Measurements from ENCODE around the gene MPP1.

MPP1 gene

DNA sequence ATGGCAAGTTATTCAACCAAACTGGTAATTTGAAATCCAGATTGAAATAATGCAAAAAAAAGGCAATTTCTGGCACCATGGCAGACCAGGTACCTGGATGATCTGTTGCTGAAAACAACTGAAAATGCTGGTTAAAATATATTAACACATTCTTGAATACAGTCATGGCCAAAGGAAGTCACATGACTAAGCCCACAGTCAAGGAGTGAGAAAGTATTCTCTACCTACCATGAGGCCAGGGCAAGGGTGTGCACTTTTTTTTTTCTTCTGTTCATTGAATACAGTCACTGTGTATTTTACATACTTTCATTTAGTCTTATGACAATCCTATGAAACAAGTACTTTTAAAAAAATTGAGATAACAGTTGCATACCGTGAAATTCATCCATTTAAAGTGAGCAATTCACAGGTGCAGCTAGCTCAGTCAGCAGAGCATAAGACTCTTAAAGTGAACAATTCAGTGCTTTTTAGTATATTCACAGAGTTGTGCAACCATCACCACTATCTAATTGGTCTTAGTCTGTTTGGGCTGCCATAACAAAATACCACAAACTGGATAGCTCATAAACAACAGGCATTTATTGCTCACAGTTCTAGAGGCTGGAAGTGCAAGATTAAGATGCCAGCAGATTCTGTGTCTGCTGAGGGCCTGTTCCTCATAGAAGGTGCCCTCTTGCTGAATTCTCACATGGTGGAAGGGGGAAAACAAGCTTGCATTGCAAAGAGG lies 4.8 kb upstream of the MPP1 start:
- H3K27ac ChIP-seq (replicated peaks), result 0 out of 2 replicates have a peak overlapping the region, but pooled peaks have one; percentile 12
- H3K27me3 ChIP-seq (ENCODE audit: insufficient read depth, poor library complexity, severe bottlenecking), result no peaks in the 10 kb centered on the region
- no peak overlapping the region for H3K4me3 ChIP-seq (replicated peaks; ENCODE audit: insufficient read depth, low read length)
- TF ChIP-seq GABPA (IDR thresholded peaks at IDR 0.05; ENCODE audit: low read depth) (no peak), SPI1 (IDR thresholded peaks at IDR 0.05; ENCODE audit: borderline replicate concordance, low read depth) (no peak), POLR2AphosphoS5 (IDR thresholded peaks at IDR 0.05; ENCODE audit: low read depth) (no peak)
- TF ChIP-seq, protein P1, sequence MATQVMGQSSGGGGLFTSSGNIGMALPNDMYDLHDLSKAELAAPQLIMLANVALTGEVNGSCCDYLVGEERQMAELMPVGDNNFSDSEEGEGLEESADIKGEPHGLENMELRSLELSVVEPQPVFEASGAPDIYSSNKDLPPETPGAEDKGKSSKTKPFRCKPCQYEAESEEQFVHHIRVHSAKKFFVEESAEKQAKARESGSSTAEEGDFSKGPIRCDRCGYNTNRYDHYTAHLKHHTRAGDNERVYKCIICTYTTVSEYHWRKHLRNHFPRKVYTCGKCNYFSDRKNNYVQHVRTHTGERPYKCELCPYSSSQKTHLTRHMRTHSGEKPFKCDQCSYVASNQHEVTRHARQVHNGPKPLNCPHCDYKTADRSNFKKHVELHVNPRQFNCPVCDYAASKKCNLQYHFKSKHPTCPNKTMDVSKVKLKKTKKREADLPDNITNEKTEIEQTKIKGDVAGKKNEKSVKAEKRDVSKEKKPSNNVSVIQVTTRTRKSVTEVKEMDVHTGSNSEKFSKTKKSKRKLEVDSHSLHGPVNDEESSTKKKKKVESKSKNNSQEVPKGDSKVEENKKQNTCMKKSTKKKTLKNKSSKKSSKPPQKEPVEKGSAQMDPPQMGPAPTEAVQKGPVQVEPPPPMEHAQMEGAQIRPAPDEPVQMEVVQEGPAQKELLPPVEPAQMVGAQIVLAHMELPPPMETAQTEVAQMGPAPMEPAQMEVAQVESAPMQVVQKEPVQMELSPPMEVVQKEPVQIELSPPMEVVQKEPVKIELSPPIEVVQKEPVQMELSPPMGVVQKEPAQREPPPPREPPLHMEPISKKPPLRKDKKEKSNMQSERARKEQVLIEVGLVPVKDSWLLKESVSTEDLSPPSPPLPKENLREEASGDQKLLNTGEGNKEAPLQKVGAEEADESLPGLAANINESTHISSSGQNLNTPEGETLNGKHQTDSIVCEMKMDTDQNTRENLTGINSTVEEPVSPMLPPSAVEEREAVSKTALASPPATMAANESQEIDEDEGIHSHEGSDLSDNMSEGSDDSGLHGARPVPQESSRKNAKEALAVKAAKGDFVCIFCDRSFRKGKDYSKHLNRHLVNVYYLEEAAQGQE (IDR thresholded peaks at IDR 0.05; ENCODE audit: insufficient replicate concordance, low read depth), result no peak
- TF ChIP-seq, protein P2, sequence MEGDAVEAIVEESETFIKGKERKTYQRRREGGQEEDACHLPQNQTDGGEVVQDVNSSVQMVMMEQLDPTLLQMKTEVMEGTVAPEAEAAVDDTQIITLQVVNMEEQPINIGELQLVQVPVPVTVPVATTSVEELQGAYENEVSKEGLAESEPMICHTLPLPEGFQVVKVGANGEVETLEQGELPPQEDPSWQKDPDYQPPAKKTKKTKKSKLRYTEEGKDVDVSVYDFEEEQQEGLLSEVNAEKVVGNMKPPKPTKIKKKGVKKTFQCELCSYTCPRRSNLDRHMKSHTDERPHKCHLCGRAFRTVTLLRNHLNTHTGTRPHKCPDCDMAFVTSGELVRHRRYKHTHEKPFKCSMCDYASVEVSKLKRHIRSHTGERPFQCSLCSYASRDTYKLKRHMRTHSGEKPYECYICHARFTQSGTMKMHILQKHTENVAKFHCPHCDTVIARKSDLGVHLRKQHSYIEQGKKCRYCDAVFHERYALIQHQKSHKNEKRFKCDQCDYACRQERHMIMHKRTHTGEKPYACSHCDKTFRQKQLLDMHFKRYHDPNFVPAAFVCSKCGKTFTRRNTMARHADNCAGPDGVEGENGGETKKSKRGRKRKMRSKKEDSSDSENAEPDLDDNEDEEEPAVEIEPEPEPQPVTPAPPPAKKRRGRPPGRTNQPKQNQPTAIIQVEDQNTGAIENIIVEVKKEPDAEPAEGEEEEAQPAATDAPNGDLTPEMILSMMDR (IDR thresholded peaks at IDR 0.05; ENCODE audit: insufficient read depth, low read length), result no peak
- DNase-seq (ENCODE audit: low read depth in 1 of 2, low spot score in 1 of 2), result no peak

DNA sequence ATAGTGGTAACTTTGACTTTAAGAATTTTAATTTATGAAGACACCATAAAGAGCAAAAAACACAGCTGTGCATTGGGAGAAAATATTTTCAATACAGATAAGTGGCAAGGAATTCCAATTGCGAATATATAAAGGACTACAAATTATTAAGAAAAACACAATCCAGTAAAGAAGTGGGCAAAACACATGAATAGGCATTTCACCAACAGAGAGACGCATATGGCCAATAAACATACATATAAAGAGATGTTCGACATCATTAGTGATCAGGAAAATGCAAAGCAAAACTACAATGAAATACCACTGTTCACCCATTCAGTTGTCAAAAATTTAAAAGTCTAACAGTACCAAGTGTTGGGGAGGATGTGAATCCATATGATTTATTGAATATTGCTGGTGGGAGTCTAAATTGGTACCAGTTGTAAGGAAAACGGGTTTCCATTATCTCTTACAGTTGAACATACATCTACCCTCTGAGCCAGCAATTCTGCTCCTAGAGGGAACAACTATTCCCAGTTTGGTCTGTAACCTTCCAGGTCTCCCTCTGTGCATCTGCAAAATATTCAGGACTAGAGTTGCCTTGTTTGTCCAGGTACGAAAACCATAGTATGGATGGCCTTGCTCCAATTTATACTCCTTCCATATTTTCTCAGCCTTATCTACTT lies 1.7 kb upstream of the MPP1 start:
- no peaks in the 10 kb centered on the region for H3K27me3 ChIP-seq (ENCODE audit: insufficient read depth, poor library complexity, severe bottlenecking)
- no peak overlapping the region for H3K4me3 ChIP-seq (replicated peaks; ENCODE audit: insufficient read depth, low read length)

DNA sequence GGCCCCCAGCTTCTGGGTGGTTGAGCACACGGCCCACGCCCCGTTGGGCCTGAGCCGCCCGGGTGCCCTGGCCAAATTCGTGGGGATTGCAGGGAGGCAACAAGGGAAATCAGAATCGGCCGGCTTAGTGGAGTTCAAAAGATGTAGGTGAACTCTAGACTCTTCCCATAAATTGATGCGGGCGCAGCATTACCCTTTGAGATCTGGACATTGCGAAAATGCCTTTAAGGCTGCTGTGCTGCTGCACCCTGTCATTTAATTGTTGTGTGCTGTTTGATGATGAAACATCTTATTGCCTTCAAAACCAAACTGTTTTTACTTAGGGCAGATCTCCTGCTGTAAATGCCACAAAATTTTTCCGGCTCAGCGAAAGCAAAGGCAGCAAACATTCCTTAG lies 409 bp upstream of the MPP1 start:
- Histone ChIP-seq H3K27me3 (ENCODE audit: insufficient read depth, poor library complexity, severe bottlenecking) (no peaks in the 10 kb centered on the region), H3K4me3 (replicated peaks; ENCODE audit: insufficient read depth, low read length) (peak overlapping the region; percentile 42), H3K27ac (replicated peaks) (peak overlapping the region; percentile 56)
- DNase-seq (ENCODE audit: low read depth in 1 of 2, low spot score in 1 of 2), result no peak
- TF ChIP-seq POLR2AphosphoS5 (IDR thresholded peaks at IDR 0.05; ENCODE audit: low read depth) (no peak), SPI1 (IDR thresholded peaks at IDR 0.05; ENCODE audit: borderline replicate concordance, low read depth) (no peak), GABPA (IDR thresholded peaks at IDR 0.05; ENCODE audit: low read depth) (no peak)
- TF ChIP-seq, protein P2 (IDR thresholded peaks at IDR 0.05; ENCODE audit: insufficient read depth, low read length), result no peak
- TF ChIP-seq, protein P1 (IDR thresholded peaks at IDR 0.05; ENCODE audit: insufficient replicate concordance, low read depth), result no peak

More for the DNA sequence above, 1.7 kb upstream of the MPP1 start:
- H3K27ac ChIP-seq (replicated peaks), result no peak overlapping the region
- no peak for DNase-seq (ENCODE audit: low read depth in 1 of 2, low spot score in 1 of 2)
- TF ChIP-seq GABPA (IDR thresholded peaks at IDR 0.05; ENCODE audit: low read depth) (no peak), SPI1 (IDR thresholded peaks at IDR 0.05; ENCODE audit: borderline replicate concordance, low read depth) (no peak), POLR2AphosphoS5 (IDR thresholded peaks at IDR 0.05; ENCODE audit: low read depth) (no peak)
- TF ChIP-seq, protein P2 (IDR thresholded peaks at IDR 0.05; ENCODE audit: insufficient read depth, low read length), result no peak
- TF ChIP-seq, protein P1 (IDR thresholded peaks at IDR 0.05; ENCODE audit: insufficient replicate concordance, low read depth), result no peak

Data from HL-60 (cell line).